HG03342 (cell line): Measurements from ENCODE around the gene SACM1L.

Source experiments
- ATAC-seq: cut with Tn5 transposase; IDR thresholded peaks from one replicate; pipeline ENCODE4 v1.9.1; 2021; ENCODE audit warnings: mild to moderate bottlenecking, moderate library complexity; ENCODE audit not compliant: unreplicated experiment

The SACM1L gene

GRCh38 chr3:45765266-45765851 is 76.2 kb downstream of the SACM1L start:
- ATAC-seq: no peak

- ATAC-seq: no peak
Measured at GRCh38 chr3:45765958-45766357, 76.8 kb downstream of the SACM1L start.

- ATAC-seq: no peak
Measured at GRCh38 chr3:45771166-45771775, 82.1 kb downstream of the SACM1L start.

GRCh38 chr3:45771831-45772230 is 82.6 kb downstream of the SACM1L start:
- no peak for ATAC-seq

- ATAC-seq: no peak
Measured at GRCh38 chr3:45772341-45773035, 83.3 kb downstream of the SACM1L start.

- no peak for ATAC-seq
Measured at GRCh38 chr3:45773072-45773471, 83.9 kb downstream of the SACM1L start.

- no peak for ATAC-seq
Measured at GRCh38 chr3:45773714-45774449, 84.7 kb downstream of the SACM1L start.

- ATAC-seq: no peak
Measured at GRCh38 chr3:45774581-45775521, 85.7 kb downstream of the SACM1L start.

GRCh38 chr3:45775571-45776300 is 86.5 kb downstream of the SACM1L start:
- no peak for ATAC-seq

- no peak for ATAC-seq
Measured at GRCh38 chr3:45776301-45776595, 87.1 kb downstream of the SACM1L start.

GRCh38 chr3:45776611-45777010 is 87.4 kb downstream of the SACM1L start:
- ATAC-seq: no peak

GRCh38 chr3:45777111-45777745 is 88.0 kb downstream of the SACM1L start:
- ATAC-seq: no peak

GRCh38 chr3:45777746-45778386 is 88.7 kb downstream of the SACM1L start:
- ATAC-seq: no peak

- ATAC-seq: no peak
Measured at GRCh38 chr3:45778761-45779201, 89.6 kb downstream of the SACM1L start.

GRCh38 chr3:45779746-45780735 is 90.8 kb downstream of the SACM1L start:
- ATAC-seq: no peak

GRCh38 chr3:45781271-45781670 is 92.1 kb downstream of the SACM1L start:
- no peak for ATAC-seq

GRCh38 chr3:45781841-45782240 is 92.6 kb downstream of the SACM1L start:
- ATAC-seq: no peak

GRCh38 chr3:45782381-45782780 is 93.2 kb downstream of the SACM1L start:
- ATAC-seq: no peak
